WTC11 (cell line): Measurements from ENCODE around the gene HDGFL2.

Experiments used
- ATF1 ChIP-seq: sonication (generic); formaldehyde crosslinking; IDR thresholded peaks from 2 replicates; pipeline ENCODE4 v1.8.1; 2023; ENCODE audit warnings: mild to moderate bottlenecking, moderate library complexity, missing genetic modification reagents
- FOXP1 ChIP-seq: sonication (generic); formaldehyde crosslinking; IDR thresholded peaks from 2 replicates; pipeline ENCODE4 v1.8.0; 2022; ENCODE audit warnings: missing genetic modification reagents, mild to moderate bottlenecking, moderate library complexity, borderline replicate concordance
- MYBL2 ChIP-seq: sonication (generic); formaldehyde crosslinking; IDR thresholded peaks from 2 replicates; pipeline ENCODE4 v1.8.1; 2023; ENCODE audit warnings: mild to moderate bottlenecking, moderate library complexity, missing genetic modification reagents
- NFE2L1 ChIP-seq: sonication (generic); formaldehyde crosslinking; IDR thresholded peaks from 2 replicates; pipeline ENCODE4 v1.8.1; 2023; ENCODE audit warnings: missing genetic modification reagents
- NR3C1 ChIP-seq: sonication (generic); formaldehyde crosslinking; conservative IDR thresholded peaks from 2 replicates; pipeline ENCODE4 v1.8.1; 2023; ENCODE audit warnings: low read depth, mild to moderate bottlenecking, missing genetic modification reagents
- SP1 ChIP-seq: sonication (generic); formaldehyde crosslinking; conservative IDR thresholded peaks from 2 replicates; pipeline ENCODE4 v1.8.1; 2022; ENCODE audit warnings: missing genetic modification reagents
- ZNF423 ChIP-seq: fragments of 250-450 bp; sonication (Bioruptor Pico); IDR thresholded peaks from 2 replicates; pipeline ENCODE4 v2.1.2; 2022; ENCODE audit warnings: mild to moderate bottlenecking, moderate library complexity
- TF ChIP-seq, protein P1 (sequence below): fragments of 200-600 bp; IDR thresholded peaks from 2 replicates; pipeline ENCODE4 v1.8.0; 2022; ENCODE audit warnings: antibody characterized with exemption
- TF ChIP-seq, protein P2 (sequence below): fragments of 250-450 bp; sonication (Bioruptor Pico); IDR thresholded peaks from 2 replicates; pipeline ENCODE4 v1.9.0; 2021; ENCODE audit warnings: mild to moderate bottlenecking, borderline replicate concordance

DNA sequence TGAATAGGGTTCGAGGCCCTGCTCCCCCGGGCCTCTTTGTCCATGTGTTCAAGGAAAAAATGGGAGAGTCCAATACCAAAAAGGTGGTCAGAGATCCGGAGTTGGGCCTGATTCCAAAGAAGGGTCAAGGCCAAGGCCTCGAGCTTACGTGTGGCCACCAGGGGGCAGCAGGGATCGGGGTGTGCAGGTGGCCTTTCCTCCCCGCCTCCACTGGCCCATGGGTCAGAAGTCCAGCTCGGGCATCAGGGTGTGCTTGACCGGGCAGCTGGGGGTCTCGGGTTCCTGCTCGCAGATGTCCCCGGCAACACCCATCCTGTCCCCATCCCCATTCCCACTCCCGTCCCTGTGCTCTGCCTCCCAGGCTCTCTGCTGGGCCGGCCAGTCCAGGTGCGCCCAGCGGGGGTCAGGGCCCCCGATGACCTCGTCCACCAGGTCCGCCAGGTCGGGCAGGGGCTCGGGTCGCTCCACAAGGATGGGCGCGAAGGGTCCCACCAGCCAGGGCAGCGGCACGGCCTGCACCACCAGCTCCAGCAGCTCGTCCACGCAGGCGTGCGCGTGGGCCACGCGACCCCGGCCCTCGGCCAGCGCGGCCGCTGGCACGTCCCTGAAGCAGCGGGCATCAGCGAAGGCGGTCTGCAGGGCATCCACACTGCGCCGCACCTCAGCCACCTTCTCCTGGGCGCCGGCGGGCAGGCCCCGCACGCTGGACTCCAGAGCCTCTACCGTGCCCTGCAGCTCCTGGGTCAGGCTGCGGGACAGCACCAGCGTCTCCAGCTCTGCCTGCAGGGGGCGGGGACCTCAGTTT lies 51.4 kb downstream of the HDGFL2 start:
- TF ChIP-seq, protein P1, sequence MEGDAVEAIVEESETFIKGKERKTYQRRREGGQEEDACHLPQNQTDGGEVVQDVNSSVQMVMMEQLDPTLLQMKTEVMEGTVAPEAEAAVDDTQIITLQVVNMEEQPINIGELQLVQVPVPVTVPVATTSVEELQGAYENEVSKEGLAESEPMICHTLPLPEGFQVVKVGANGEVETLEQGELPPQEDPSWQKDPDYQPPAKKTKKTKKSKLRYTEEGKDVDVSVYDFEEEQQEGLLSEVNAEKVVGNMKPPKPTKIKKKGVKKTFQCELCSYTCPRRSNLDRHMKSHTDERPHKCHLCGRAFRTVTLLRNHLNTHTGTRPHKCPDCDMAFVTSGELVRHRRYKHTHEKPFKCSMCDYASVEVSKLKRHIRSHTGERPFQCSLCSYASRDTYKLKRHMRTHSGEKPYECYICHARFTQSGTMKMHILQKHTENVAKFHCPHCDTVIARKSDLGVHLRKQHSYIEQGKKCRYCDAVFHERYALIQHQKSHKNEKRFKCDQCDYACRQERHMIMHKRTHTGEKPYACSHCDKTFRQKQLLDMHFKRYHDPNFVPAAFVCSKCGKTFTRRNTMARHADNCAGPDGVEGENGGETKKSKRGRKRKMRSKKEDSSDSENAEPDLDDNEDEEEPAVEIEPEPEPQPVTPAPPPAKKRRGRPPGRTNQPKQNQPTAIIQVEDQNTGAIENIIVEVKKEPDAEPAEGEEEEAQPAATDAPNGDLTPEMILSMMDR: peak; percentile 80
- TF ChIP-seq NFE2L1: no peak
- TF ChIP-seq NR3C1 (CRISPR knock-in tag): no peak
- 0 out of 2 replicates have a peak, but pooled peaks have one; percentile 39 for TF ChIP-seq SP1 (CRISPR knock-in tag)
- TF ChIP-seq MYBL2 (CRISPR knock-in tag): no peak
- TF ChIP-seq FOXP1 (CRISPR knock-in tag): peak; percentile 70; the same call in 1 of the 2 replicates
- TF ChIP-seq, protein P2, sequence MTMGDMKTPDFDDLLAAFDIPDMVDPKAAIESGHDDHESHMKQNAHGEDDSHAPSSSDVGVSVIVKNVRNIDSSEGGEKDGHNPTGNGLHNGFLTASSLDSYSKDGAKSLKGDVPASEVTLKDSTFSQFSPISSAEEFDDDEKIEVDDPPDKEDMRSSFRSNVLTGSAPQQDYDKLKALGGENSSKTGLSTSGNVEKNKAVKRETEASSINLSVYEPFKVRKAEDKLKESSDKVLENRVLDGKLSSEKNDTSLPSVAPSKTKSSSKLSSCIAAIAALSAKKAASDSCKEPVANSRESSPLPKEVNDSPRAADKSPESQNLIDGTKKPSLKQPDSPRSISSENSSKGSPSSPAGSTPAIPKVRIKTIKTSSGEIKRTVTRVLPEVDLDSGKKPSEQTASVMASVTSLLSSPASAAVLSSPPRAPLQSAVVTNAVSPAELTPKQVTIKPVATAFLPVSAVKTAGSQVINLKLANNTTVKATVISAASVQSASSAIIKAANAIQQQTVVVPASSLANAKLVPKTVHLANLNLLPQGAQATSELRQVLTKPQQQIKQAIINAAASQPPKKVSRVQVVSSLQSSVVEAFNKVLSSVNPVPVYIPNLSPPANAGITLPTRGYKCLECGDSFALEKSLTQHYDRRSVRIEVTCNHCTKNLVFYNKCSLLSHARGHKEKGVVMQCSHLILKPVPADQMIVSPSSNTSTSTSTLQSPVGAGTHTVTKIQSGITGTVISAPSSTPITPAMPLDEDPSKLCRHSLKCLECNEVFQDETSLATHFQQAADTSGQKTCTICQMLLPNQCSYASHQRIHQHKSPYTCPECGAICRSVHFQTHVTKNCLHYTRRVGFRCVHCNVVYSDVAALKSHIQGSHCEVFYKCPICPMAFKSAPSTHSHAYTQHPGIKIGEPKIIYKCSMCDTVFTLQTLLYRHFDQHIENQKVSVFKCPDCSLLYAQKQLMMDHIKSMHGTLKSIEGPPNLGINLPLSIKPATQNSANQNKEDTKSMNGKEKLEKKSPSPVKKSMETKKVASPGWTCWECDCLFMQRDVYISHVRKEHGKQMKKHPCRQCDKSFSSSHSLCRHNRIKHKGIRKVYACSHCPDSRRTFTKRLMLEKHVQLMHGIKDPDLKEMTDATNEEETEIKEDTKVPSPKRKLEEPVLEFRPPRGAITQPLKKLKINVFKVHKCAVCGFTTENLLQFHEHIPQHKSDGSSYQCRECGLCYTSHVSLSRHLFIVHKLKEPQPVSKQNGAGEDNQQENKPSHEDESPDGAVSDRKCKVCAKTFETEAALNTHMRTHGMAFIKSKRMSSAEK (CRISPR knock-in tag): no peak
- TF ChIP-seq ATF1: no peak
- no peak for TF ChIP-seq ZNF423
